T-helper 2 cell treated with Interferon-gamma antibody and Interleukin-4, amounts not matched to agents 5 μg/mL and 100 μg/mL, for 36 hours (primary cell): Measurements from ENCODE around the gene RASAL2.

Experiments used
- DNase-seq: peaks from one replicate; pipeline ENCODE4 v3.0.0; 2021; ENCODE audit warnings: low spot score
- H3K27ac Mint-ChIP-seq: one replicate; pipeline ENCODE4 v1.8.0; 2021; ENCODE audit warnings: mild to moderate bottlenecking, mixed read lengths
- H3K27me3 Mint-ChIP-seq: one replicate; pipeline ENCODE4 v1.8.0; 2021; ENCODE audit warnings: low read depth, mixed read lengths
- H3K36me3 Mint-ChIP-seq: one replicate; pipeline ENCODE4 v1.8.0; 2021; ENCODE audit warnings: low read depth, mixed read lengths
- H3K4me1 Mint-ChIP-seq: one replicate; pipeline ENCODE4 v1.8.0; 2021; ENCODE audit warnings: low read depth, mixed read lengths
- H3K4me3 Mint-ChIP-seq: one replicate; pipeline ENCODE4 v1.8.0; 2022; ENCODE audit warnings: mild to moderate bottlenecking, moderate library complexity, mixed read lengths
- H3K9me3 Mint-ChIP-seq: one replicate; pipeline ENCODE4 v1.8.0; 2021; ENCODE audit warnings: mixed read lengths

The RASAL2 gene

DNA sequence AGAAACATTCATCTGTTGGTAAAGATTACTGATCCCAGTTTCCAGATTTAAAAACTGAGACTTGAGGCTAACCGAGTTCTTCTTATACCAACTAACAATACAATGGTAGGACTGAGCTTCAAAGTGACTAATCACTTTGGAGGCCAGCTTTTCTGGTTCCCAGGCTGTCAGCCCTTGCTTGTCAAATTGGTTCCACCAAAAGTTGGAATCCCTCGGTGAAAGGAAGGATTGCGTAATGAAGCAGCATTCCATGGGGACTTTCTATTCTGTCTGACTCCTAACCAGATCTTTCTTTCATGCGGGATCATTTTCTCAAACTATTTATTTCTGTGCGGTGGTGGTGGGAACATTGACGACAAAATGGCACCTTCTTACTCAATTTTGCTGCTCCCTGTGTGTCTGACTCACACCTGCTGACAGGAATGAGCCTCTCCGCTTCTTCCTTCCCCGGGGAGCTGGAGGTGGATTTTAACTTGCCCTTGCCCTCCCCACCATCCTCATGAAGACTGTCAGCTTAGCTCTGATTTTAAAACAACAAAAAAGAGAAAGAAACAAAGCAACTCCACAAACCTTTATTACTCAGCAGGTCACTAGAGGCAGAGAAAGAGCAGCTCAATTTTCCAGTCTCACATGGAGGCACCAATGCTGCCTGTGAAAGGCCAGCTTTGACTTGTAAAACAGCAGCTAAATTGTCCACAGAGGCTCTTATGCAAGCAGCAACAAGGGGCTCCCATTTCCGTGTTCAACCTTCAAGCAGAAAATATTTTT is 32.9 kb upstream of the RASAL2 start:
- Mint-ChIP-seq H3K4me1 (no peaks in the 10 kb centered on the region), H3K27me3 (no peaks in the 10 kb centered on the region), H3K4me3 (no peak overlapping the region), H3K36me3 (no peaks in the 10 kb centered on the region), H3K9me3 (no peaks in the 10 kb centered on the region), H3K27ac (no peak overlapping the region)
- no peak for DNase-seq

- no peaks in the 10 kb centered on the region for H3K9me3 Mint-ChIP-seq
Measured at GRCh38 chr1:178061620-178062019, 32.3 kb upstream of the RASAL2 start.

GRCh38 chr1:178064191-178064821 is 29.6 kb upstream of the RASAL2 start:
- no peaks in the 10 kb centered on the region for H3K4me1 Mint-ChIP-seq
- H3K27ac Mint-ChIP-seq = no peak overlapping the region
- H3K4me3 Mint-ChIP-seq = no peak overlapping the region
- no peaks in the 10 kb centered on the region for H3K27me3 Mint-ChIP-seq
- no peaks in the 10 kb centered on the region for H3K36me3 Mint-ChIP-seq
- no peaks in the 10 kb centered on the region for H3K9me3 Mint-ChIP-seq
- no peak for DNase-seq

More at GRCh38 chr1:178061620-178062019, 32.3 kb upstream of the RASAL2 start:
- Mint-ChIP-seq H3K4me1 (no peaks in the 10 kb centered on the region), H3K27ac (no peak overlapping the region), H3K27me3 (no peaks in the 10 kb centered on the region), H3K4me3 (no peak overlapping the region), H3K36me3 (no peaks in the 10 kb centered on the region)
- no peak for DNase-seq

GRCh38 chr1:178065250-178065649 is 28.7 kb upstream of the RASAL2 start:
- no peaks in the 10 kb centered on the region for H3K9me3 Mint-ChIP-seq
- H3K27ac Mint-ChIP-seq = no peak overlapping the region
- H3K36me3 Mint-ChIP-seq = no peaks in the 10 kb centered on the region
- no peaks in the 10 kb centered on the region for H3K4me1 Mint-ChIP-seq
- no peaks in the 10 kb centered on the region for H3K27me3 Mint-ChIP-seq
- H3K4me3 Mint-ChIP-seq = no peak overlapping the region
- DNase-seq = no peak

DNA sequence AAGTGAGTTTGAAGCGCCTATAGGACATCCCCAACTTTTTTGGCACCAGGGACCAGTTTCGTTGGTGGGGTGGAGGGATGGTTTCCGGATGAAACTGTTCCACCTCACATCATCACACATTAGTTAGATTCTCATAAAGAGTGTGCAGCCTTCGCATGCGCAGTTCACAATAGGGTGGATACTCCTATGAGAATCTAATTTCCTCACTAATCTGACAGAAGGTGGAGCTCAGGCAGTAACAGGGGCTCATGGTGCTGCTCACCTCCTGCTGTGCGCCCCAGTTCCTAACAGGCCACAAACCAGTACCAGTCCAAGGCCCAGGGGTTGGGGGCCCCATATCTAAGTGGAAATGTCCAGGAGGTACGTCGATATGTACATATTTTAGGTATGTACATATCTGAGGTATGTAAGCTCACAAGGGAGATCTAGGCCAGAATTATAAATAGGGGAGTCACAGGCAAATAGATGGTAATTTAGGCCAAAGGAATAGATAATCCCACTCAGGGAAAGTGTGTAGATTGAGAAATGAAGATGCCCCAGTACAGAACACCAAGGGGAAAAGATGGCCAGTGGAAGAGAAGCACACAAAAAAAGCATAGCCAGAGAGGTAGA is 27.5 kb upstream of the RASAL2 start:
- Mint-ChIP-seq H3K36me3 (no peaks in the 10 kb centered on the region), H3K27ac (no peak overlapping the region), H3K9me3 (no peaks in the 10 kb centered on the region), H3K4me3 (no peak overlapping the region), H3K4me1 (no peaks in the 10 kb centered on the region), H3K27me3 (no peaks in the 10 kb centered on the region)
- no peak for DNase-seq

GRCh38 chr1:178066908-178067614 is 26.8 kb upstream of the RASAL2 start:
- Mint-ChIP-seq H3K4me1 (no peaks in the 10 kb centered on the region), H3K4me3 (no peak overlapping the region), H3K27ac (no peak overlapping the region), H3K9me3 (no peaks in the 10 kb centered on the region), H3K36me3 (no peaks in the 10 kb centered on the region), H3K27me3 (no peaks in the 10 kb centered on the region)
- no peak for DNase-seq

- Mint-ChIP-seq H3K36me3 (no peaks in the 10 kb centered on the region), H3K27ac (no peak overlapping the region), H3K9me3 (no peaks in the 10 kb centered on the region), H3K4me1 (no peaks in the 10 kb centered on the region), H3K27me3 (no peaks in the 10 kb centered on the region), H3K4me3 (no peak overlapping the region)
- DNase-seq = no peak
Measured at GRCh38 chr1:178071811-178072210, 22.1 kb upstream of the RASAL2 start.

DNA sequence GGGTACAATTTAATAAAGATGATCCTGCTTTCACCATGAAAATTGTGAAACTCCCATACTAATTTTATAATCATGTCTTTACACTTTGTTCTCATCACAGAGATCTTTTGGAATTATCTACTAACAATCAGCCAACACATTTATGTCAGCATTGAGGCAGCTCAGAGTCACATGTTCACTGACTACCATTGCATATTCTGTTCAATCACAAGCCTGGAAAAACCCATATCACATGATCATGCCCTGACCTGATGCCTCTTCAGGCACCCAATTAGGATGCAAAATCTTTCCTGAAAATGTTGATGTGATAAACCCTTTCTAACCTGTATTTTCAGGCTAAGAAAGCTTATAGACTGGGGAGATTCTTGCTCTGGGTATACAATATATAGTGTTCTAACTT is 21.6 kb upstream of the RASAL2 start:
- Mint-ChIP-seq H3K27me3 (no peaks in the 10 kb centered on the region), H3K9me3 (no peaks in the 10 kb centered on the region), H3K4me1 (no peaks in the 10 kb centered on the region), H3K36me3 (no peaks in the 10 kb centered on the region), H3K4me3 (no peak overlapping the region), H3K27ac (no peak overlapping the region)
- DNase-seq = no peak

GRCh38 chr1:178075333-178075732 is 18.6 kb upstream of the RASAL2 start:
- H3K4me3 Mint-ChIP-seq = no peak overlapping the region
- no peak overlapping the region for H3K27ac Mint-ChIP-seq
- DNase-seq = no peak
- H3K9me3 Mint-ChIP-seq = no peaks in the 10 kb centered on the region
- H3K4me1 Mint-ChIP-seq = no peaks in the 10 kb centered on the region
- no peaks in the 10 kb centered on the region for H3K36me3 Mint-ChIP-seq
- no peaks in the 10 kb centered on the region for H3K27me3 Mint-ChIP-seq

- no peak overlapping the region for H3K4me3 Mint-ChIP-seq
- no peaks in the 10 kb centered on the region for H3K36me3 Mint-ChIP-seq
Measured at GRCh38 chr1:178076607-178077006, 17.3 kb upstream of the RASAL2 start.

DNA sequence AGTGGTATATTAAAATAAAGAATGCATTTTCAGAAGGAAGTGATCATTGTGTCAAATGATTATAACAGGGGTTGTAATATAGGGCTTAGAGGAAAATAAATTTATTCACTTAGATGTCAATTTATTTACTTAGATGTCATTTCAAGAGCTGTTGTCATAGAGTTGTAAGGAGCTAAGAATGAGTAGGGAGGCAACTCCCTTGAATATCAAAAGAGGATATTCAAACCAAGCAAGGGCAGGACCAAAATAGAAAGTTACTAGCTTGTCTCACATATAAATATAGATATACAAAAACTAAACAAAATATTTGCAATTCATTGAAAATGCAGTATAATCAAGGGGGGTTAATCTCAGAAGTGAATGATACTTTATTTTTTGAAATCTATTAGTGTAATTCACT is 16.0 kb upstream of the RASAL2 start:
- no peak overlapping the region for H3K27ac Mint-ChIP-seq
- H3K27me3 Mint-ChIP-seq = no peaks in the 10 kb centered on the region
- H3K36me3 Mint-ChIP-seq = no peaks in the 10 kb centered on the region
- no peak overlapping the region for H3K4me3 Mint-ChIP-seq
- no peaks in the 10 kb centered on the region for H3K9me3 Mint-ChIP-seq
- no peaks in the 10 kb centered on the region for H3K4me1 Mint-ChIP-seq
- no peak for DNase-seq

More at GRCh38 chr1:178076607-178077006, 17.3 kb upstream of the RASAL2 start:
- Mint-ChIP-seq H3K27ac (no peak overlapping the region), H3K4me1 (no peaks in the 10 kb centered on the region), H3K27me3 (no peaks in the 10 kb centered on the region), H3K9me3 (no peaks in the 10 kb centered on the region)
- no peak for DNase-seq

DNA sequence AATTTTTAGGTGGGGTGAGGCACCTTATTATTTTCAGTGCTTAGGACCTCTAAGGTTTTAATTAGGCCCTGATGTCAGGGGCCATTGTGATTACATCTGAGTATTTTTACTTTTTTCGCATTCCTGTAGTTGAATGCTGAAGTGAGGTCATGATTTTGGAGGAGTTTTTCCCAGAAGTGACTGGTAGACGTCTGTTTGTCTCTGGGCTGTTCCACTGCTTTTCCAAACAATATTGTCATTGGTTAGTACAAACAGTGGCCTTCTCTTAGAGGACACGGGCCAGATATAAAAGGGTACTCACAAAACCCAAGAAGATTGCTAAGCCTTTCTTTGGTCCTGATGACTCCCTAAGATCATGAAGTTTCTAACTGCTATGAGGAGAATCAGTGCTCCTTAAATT is 7.6 kb upstream of the RASAL2 start:
- H3K4me3 Mint-ChIP-seq = no peak overlapping the region
- H3K36me3 Mint-ChIP-seq = no peaks in the 10 kb centered on the region
- H3K27me3 Mint-ChIP-seq = no peaks in the 10 kb centered on the region
- H3K9me3 Mint-ChIP-seq = no peaks in the 10 kb centered on the region
- H3K4me1 Mint-ChIP-seq = no peaks in the 10 kb centered on the region
- no peak for DNase-seq
- no peak overlapping the region for H3K27ac Mint-ChIP-seq

- DNase-seq = no peak
Measured at GRCh38 chr1:178086766-178087165, 7.1 kb upstream of the RASAL2 start.

GRCh38 chr1:178088651-178089050 is 5.3 kb upstream of the RASAL2 start:
- peaks cover 15% of the 10 kb centered on the region for H3K27me3 Mint-ChIP-seq
- H3K4me1 Mint-ChIP-seq = peaks cover 5% of the 10 kb centered on the region
- no peak overlapping the region for H3K4me3 Mint-ChIP-seq
- H3K9me3 Mint-ChIP-seq = peaks cover 9% of the 10 kb centered on the region
- H3K27ac Mint-ChIP-seq = no peak overlapping the region
- no peak for DNase-seq
- no peaks in the 10 kb centered on the region for H3K36me3 Mint-ChIP-seq

More at GRCh38 chr1:178086766-178087165, 7.1 kb upstream of the RASAL2 start:
- no peaks in the 10 kb centered on the region for H3K27me3 Mint-ChIP-seq
- no peak overlapping the region for H3K27ac Mint-ChIP-seq
- no peaks in the 10 kb centered on the region for H3K36me3 Mint-ChIP-seq
- no peak overlapping the region for H3K4me3 Mint-ChIP-seq
- no peaks in the 10 kb centered on the region for H3K4me1 Mint-ChIP-seq
- H3K9me3 Mint-ChIP-seq = no peaks in the 10 kb centered on the region
